Ovary (tissue), 3 donors: Measurements from ENCODE around the gene GGN.

Experiments used
- CTCF ChIP-seq, 3 donors: fragments of 450-650 bp in 2 of 3; fragments of 200-600 bp in 1 of 3; IDR thresholded peaks; one replicate each; pipeline versions ENCODE4 v1.5.1 to v1.8.0; 2016 to 2022; ENCODE audit warnings: antibody characterized with exemption in 3 of 3, mild to moderate bottlenecking in 1 of 3
- EP300 ChIP-seq: sonication (generic); formaldehyde crosslinking; IDR thresholded peaks from one replicate; pipeline ENCODE4 v1.6.1; 2017; ENCODE audit warnings: antibody characterized with exemption
- POLR2A ChIP-seq: fragments of 450-650 bp; IDR thresholded peaks from one replicate; pipeline ENCODE4 v1.6.1; 2017; ENCODE audit warnings: antibody characterized with exemption, mild to moderate bottlenecking, moderate library complexity
- donor health status: DM: no; HTN: no; CAD: no.

GRCh38 chr19:38386971-38387549, 774 bp downstream of the GGN start:
- TF ChIP-seq POLR2A, result no peak
- TF ChIP-seq CTCF (IDR thresholded peaks at IDR 0.05), result no peak
- no peak for TF ChIP-seq EP300
